ENCODE measurements around the gene ZNRD2. TPM values are rescaled to one million over a fixed set of nuclear protein-coding genes. Genes with fewer than 3 reads are reported as not detected.

Gene ZNRD2
- total RNA-seq, 4 donors from 2014 or later, result 43.6 to 77.3 (median 63.3) TPM

GRCh38 chr11:65536412-65537295 is 33.6 kb upstream of the ZNRD2 start:
- Histone ChIP-seq H3K27me3 (no peaks in the 10 kb centered on the region), H3K4me1 (peaks cover 21 to 36% (median 29%) of the 10 kb centered on the region in 4 donors), H3K36me3 (peaks cover 36 to 80% (median 77%) of the 10 kb centered on the region in 4 donors), H3K27ac (replicated peaks in 1 of 4) (peak overlapping the region in 1 of 4 donors; percentile 44), H3K9me3 (no peaks in the 10 kb centered on the region), H3K4me3 (no peak overlapping the region)
- TF ChIP-seq POLR2AphosphoS5 (IDR thresholded peaks at IDR 0.05), result no peak
- TF ChIP-seq POLR2A (IDR thresholded peaks at IDR 0.05; ENCODE audit: low read depth), result no peak
- TF ChIP-seq EP300 (IDR thresholded peaks at IDR 0.05), result no peak
- TF ChIP-seq, protein P1, sequence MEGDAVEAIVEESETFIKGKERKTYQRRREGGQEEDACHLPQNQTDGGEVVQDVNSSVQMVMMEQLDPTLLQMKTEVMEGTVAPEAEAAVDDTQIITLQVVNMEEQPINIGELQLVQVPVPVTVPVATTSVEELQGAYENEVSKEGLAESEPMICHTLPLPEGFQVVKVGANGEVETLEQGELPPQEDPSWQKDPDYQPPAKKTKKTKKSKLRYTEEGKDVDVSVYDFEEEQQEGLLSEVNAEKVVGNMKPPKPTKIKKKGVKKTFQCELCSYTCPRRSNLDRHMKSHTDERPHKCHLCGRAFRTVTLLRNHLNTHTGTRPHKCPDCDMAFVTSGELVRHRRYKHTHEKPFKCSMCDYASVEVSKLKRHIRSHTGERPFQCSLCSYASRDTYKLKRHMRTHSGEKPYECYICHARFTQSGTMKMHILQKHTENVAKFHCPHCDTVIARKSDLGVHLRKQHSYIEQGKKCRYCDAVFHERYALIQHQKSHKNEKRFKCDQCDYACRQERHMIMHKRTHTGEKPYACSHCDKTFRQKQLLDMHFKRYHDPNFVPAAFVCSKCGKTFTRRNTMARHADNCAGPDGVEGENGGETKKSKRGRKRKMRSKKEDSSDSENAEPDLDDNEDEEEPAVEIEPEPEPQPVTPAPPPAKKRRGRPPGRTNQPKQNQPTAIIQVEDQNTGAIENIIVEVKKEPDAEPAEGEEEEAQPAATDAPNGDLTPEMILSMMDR (IDR thresholded peaks at IDR 0.05), result no peak
- 90% methylated on average over 3 of the region's 12 CpGs for WGBS
- no peak for DNase-seq (ENCODE audit: extremely low spot score)
- intact Hi-C loops (cut with DNase I), result no loop called here

- H3K27me3 ChIP-seq, result no peaks in the 10 kb centered on the region
- peak overlapping the region in 1 of 4 donors; percentile 44 for H3K27ac ChIP-seq (replicated peaks in 1 of 4)
- intact Hi-C loops (cut with DNase I), result no loop called here
- TF ChIP-seq POLR2A (IDR thresholded peaks at IDR 0.05; ENCODE audit: low read depth), result no peak
- no peak for TF ChIP-seq POLR2AphosphoS5 (IDR thresholded peaks at IDR 0.05)
- no peak for TF ChIP-seq EP300 (IDR thresholded peaks at IDR 0.05)
- TF ChIP-seq, protein P1 (IDR thresholded peaks at IDR 0.05), result no peak
- DNase-seq (ENCODE audit: extremely low spot score), result no peak
- H3K4me1 ChIP-seq, result peaks cover 23 to 36% (median 32%) of the 10 kb centered on the region in 4 donors
- H3K9me3 ChIP-seq, result no peaks in the 10 kb centered on the region
- WGBS, result 59% methylated on average over 2 of the region's 2 CpGs
- peaks cover 31 to 74% (median 71%) of the 10 kb centered on the region in 4 donors for H3K36me3 ChIP-seq
- no peak overlapping the region for H3K4me3 ChIP-seq
These were observed 33.0 kb upstream of the ZNRD2 start for GRCh38 chr11:65537296-65537597.

DNA sequence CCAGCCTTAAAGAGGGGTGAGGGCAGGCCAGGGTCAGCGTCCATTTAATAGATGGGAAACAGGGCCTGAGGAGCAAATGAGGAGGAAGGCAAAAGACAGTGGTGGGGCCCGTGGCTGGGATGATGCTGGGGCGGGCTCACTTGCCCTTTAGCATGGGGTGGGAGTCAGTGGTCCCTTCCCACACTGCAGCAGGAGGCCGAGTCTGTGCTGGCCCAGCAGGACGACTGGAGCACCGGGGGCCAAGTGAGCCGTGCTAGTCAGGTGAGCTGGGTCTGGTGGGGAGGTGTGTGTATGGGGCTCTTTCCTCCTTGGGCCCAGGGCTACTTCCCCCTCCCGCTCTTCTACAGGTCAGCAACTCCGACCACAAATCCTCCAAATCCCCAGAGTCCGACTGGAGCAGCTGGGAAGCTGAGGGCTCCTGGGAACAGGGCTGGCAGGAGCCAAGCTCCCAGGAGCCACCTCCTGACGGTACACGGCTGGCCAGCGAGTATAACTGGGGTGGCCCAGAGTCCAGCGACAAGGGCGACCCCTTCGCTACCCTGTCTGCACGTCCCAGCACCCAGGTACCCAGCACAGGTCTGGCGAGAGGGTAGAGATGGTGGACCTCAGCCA is 32.6 kb upstream of the ZNRD2 start:
- peaks cover 23 to 36% (median 32%) of the 10 kb centered on the region in 4 donors for H3K4me1 ChIP-seq
- peaks cover 26 to 72% (median 68%) of the 10 kb centered on the region in 4 donors for H3K36me3 ChIP-seq
- DNase-seq (ENCODE audit: extremely low spot score), result no peak
- 78% methylated on average over 11 of the region's 18 CpGs for WGBS
- intact Hi-C loops (cut with DNase I), result no loop called here
- no peaks in the 10 kb centered on the region for H3K9me3 ChIP-seq
- H3K27me3 ChIP-seq, result no peaks in the 10 kb centered on the region
- no peak overlapping the region for H3K4me3 ChIP-seq
- H3K27ac ChIP-seq (replicated peaks in 1 of 4), result peak overlapping the region in 1 of 4 donors; percentile 12
- TF ChIP-seq POLR2A (IDR thresholded peaks at IDR 0.05; ENCODE audit: low read depth), result no peak
- TF ChIP-seq POLR2AphosphoS5 (IDR thresholded peaks at IDR 0.05), result no peak
- TF ChIP-seq, protein P1 (IDR thresholded peaks at IDR 0.05), result no peak
- no peak for TF ChIP-seq EP300 (IDR thresholded peaks at IDR 0.05)

GRCh38 chr11:65538232-65538914 is 31.9 kb upstream of the ZNRD2 start:
- no peak for DNase-seq (ENCODE audit: extremely low spot score)
- no peaks in the 10 kb centered on the region for H3K27me3 ChIP-seq
- H3K4me1 ChIP-seq, result peaks cover 23 to 36% (median 32%) of the 10 kb centered on the region in 4 donors
- TF ChIP-seq POLR2AphosphoS5 (IDR thresholded peaks at IDR 0.05), result peak in 1 of 2 donors; percentile 19
- TF ChIP-seq, protein P1 (IDR thresholded peaks at IDR 0.05), result no peak
- peaks cover 19 to 72% (median 66%) of the 10 kb centered on the region in 4 donors for H3K36me3 ChIP-seq
- H3K4me3 ChIP-seq, result no peak overlapping the region
- no peaks in the 10 kb centered on the region for H3K9me3 ChIP-seq
- H3K27ac ChIP-seq (replicated peaks in 1 of 4), result peak overlapping the region in 1 of 4 donors; percentile 94
- intact Hi-C loops (cut with DNase I), result no loop called here
- WGBS, result 86% methylated on average over 27 of the region's 43 CpGs

Data from esophagus muscularis mucosa (tissue), 4 donors.